ENCODE results near the gene ATMIN.

The ATMIN gene

DNA sequence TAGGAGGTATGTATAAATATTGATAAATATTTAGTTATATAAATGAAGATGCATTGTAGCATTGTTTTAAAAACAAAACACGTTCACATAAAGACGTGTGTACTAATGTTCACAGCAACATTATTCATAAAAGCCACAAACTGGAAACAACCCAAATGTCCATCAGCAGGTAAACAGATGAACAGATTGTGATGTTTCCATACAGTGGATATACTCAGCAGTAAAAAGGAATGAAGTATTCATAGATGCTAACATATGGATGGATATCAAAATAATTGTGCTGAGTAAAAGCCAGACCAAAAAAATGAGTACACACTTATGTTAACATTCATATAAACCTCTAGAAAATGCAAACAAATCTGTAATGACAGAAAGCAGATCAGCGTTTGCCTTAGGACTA lies 22.7 kb upstream of the ATMIN start:
- no peaks in the 10 kb centered on the region for H3K27me3 ChIP-seq (ENCODE audit: control insufficient read depth, insufficient read depth, low read length)
- H3K4me3 ChIP-seq (ENCODE audit: low read length), result no peak overlapping the region
- H3K27ac ChIP-seq (ENCODE audit: low read depth, low read length), result no peak overlapping the region
- H3K36me3 ChIP-seq (ENCODE audit: control insufficient read depth, insufficient read depth, low read length), result peaks cover 2% of the 10 kb centered on the region
- no peaks in the 10 kb centered on the region for H3K4me1 ChIP-seq (ENCODE audit: control insufficient read depth, insufficient read depth, low read length)
- H3K9ac ChIP-seq (ENCODE audit: low read length), result no peak overlapping the region

DNA sequence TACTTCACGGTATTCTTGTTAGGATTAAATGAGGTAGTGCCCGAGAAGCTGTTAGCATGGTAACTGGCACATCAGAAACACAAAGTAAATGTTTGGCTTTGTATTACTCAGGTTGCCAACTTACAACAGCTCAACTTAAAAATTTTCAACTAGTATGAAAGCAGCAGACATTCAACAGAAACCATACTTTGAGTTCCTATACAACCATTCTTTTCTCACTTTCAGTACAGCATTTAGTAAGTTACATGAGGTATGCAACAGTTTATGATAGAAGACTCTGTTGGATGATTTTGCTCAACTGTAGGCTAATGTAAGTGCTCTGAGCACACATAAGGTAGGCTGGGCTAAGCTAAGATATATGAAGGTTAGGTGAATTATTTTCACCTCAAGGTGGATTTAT lies 21.0 kb upstream of the ATMIN start:
- Histone ChIP-seq H3K27me3 (ENCODE audit: control insufficient read depth, insufficient read depth, low read length) (no peaks in the 10 kb centered on the region), H3K4me1 (ENCODE audit: control insufficient read depth, insufficient read depth, low read length) (no peaks in the 10 kb centered on the region), H3K36me3 (ENCODE audit: control insufficient read depth, insufficient read depth, low read length) (peaks cover 2% of the 10 kb centered on the region), H3K4me3 (ENCODE audit: low read length) (no peak overlapping the region), H3K9ac (ENCODE audit: low read length) (no peak overlapping the region), H3K27ac (ENCODE audit: low read depth, low read length) (no peak overlapping the region)

GRCh38 chr16:81018496-81018895 lies 17.1 kb upstream of the ATMIN start:
- Histone ChIP-seq H3K9ac (ENCODE audit: low read length) (no peak overlapping the region), H3K4me1 (ENCODE audit: control insufficient read depth, insufficient read depth, low read length) (no peaks in the 10 kb centered on the region), H3K27me3 (ENCODE audit: control insufficient read depth, insufficient read depth, low read length) (no peaks in the 10 kb centered on the region), H3K36me3 (ENCODE audit: control insufficient read depth, insufficient read depth, low read length) (peaks cover 5% of the 10 kb centered on the region), H3K27ac (ENCODE audit: low read depth, low read length) (no peak overlapping the region), H3K4me3 (ENCODE audit: low read length) (no peak overlapping the region)

GRCh38 chr16:81026429-81026828 lies 9.2 kb upstream of the ATMIN start:
- no peaks in the 10 kb centered on the region for H3K27me3 ChIP-seq (ENCODE audit: control insufficient read depth, insufficient read depth, low read length)
- H3K36me3 ChIP-seq (ENCODE audit: control insufficient read depth, insufficient read depth, low read length), result no peaks in the 10 kb centered on the region
- no peak overlapping the region for H3K4me3 ChIP-seq (ENCODE audit: low read length)
- no peaks in the 10 kb centered on the region for H3K4me1 ChIP-seq (ENCODE audit: control insufficient read depth, insufficient read depth, low read length)
- no peak overlapping the region for H3K27ac ChIP-seq (ENCODE audit: low read depth, low read length)
- H3K9ac ChIP-seq (ENCODE audit: low read length), result no peak overlapping the region

DNA sequence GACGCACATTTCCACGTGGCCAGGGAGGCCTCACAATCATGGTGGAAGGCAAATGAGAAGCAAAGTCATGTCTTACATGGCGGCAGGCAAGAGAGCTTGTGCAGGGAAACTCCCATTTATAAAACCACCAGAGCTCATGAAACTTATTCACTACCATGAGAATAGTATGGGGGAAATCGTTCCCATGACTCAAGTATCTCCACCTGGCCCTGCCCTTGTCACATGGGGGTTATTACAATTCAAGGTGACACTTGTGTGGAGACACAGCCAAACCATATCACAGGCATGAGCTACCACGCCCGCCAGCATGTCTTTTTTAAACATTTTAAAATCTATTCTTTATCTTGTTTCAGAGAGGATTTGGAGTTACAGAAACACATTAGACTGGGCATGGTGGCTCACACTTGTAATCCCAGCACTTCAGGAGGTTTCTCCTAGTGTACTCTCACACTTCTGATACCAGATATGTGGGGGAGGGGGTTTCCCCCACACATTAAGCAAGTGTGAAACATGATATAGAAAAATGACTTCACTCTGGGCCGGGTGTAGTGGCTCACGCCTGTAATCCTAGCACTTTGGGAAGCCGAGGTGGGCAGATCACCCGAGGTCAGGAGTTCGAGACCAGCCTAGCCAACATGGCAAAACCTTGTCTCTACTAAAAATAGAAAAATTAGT lies 5.6 kb upstream of the ATMIN start:
- Histone ChIP-seq H3K36me3 (ENCODE audit: control insufficient read depth, insufficient read depth, low read length) (no peaks in the 10 kb centered on the region), H3K27me3 (ENCODE audit: control insufficient read depth, insufficient read depth, low read length) (no peaks in the 10 kb centered on the region), H3K27ac (ENCODE audit: low read depth, low read length) (no peak overlapping the region), H3K4me3 (ENCODE audit: low read length) (no peak overlapping the region), H3K4me1 (ENCODE audit: control insufficient read depth, insufficient read depth, low read length) (no peaks in the 10 kb centered on the region), H3K9ac (ENCODE audit: low read length) (no peak overlapping the region)

DNA sequence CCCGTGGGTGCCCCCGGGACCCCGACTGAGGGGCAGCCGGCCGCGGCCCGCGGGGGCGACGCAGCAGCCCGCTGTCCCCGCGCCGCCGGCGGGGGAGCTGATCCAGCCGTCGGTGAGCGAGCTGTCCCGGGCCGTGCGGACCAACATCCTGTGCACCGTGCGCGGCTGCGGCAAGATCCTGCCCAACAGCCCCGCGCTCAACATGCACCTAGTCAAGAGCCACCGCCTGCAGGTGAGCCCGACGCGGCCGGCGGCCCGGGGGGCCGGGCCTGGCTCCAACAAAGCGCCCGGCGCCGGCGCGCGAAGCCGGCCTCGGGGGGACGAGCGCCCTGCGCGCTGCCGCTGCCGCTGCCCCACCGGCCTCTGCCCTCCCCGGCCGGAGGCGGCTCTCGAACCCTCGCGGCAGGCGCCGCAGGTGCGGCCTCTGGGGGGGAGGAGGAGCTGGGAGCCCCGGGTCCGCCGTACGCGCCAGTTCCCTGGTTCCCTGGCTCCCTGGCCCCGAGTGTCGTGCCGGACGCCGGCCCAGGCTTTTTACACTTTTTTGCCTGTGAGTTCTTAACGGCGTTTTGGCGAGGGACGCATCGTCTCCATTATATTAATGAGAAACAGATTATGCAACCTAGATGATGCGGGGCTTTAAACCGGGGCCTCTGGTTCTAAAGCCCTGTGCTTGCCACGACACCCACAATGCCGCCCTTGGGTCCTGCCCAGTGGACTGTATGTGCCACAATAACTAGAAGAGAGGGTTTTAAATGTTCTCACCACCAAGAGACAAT lies 521 bp downstream of the ATMIN start:
- Histone ChIP-seq H3K9ac (ENCODE audit: low read length) (peak overlapping the region; percentile 65), H3K27me3 (ENCODE audit: control insufficient read depth, insufficient read depth, low read length) (no peaks in the 10 kb centered on the region), H3K4me3 (ENCODE audit: low read length) (peak overlapping the region; percentile 78), H3K36me3 (ENCODE audit: control insufficient read depth, insufficient read depth, low read length) (no peaks in the 10 kb centered on the region), H3K4me1 (ENCODE audit: control insufficient read depth, insufficient read depth, low read length) (peaks cover 10% of the 10 kb centered on the region), H3K27ac (ENCODE audit: low read depth, low read length) (no peak overlapping the region)

- Histone ChIP-seq H3K9ac (ENCODE audit: low read length) (peak overlapping the region; percentile 65), H3K4me1 (ENCODE audit: control insufficient read depth, insufficient read depth, low read length) (peaks cover 10% of the 10 kb centered on the region), H3K4me3 (ENCODE audit: low read length) (peak overlapping the region; percentile 78), H3K27ac (ENCODE audit: low read depth, low read length) (no peak overlapping the region), H3K36me3 (ENCODE audit: control insufficient read depth, insufficient read depth, low read length) (no peaks in the 10 kb centered on the region), H3K27me3 (ENCODE audit: control insufficient read depth, insufficient read depth, low read length) (no peaks in the 10 kb centered on the region)
These were observed 1.2 kb downstream of the ATMIN start for GRCh38 chr16:81036751-81037350.

DNA sequence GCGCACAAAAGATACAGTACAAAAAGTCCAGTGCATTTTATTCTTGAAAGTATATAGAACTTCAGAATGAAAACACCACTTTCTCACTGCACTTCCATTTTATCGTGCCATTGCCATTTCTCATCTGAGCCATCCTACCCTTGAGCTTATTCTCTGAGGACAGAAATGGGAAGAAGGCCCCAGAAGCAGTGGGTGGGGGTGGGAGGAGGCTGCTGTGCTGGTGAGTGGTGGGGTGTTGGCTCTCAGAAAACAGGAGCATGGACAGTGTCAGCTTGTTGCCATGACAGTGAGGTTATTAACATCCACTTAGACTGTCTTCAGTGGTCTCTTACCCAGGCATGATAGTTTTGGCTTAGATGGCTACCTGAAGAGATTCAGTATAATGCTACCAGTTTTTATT lies 4.5 kb downstream of the ATMIN start:
- Histone ChIP-seq H3K27me3 (ENCODE audit: control insufficient read depth, insufficient read depth, low read length) (no peaks in the 10 kb centered on the region), H3K36me3 (ENCODE audit: control insufficient read depth, insufficient read depth, low read length) (peaks cover 13% of the 10 kb centered on the region), H3K4me3 (ENCODE audit: low read length) (no peak overlapping the region), H3K27ac (ENCODE audit: low read depth, low read length) (no peak overlapping the region), H3K4me1 (ENCODE audit: control insufficient read depth, insufficient read depth, low read length) (peaks cover 10% of the 10 kb centered on the region), H3K9ac (ENCODE audit: low read length) (no peak overlapping the region)

GRCh38 chr16:81040842-81041241 lies 5.2 kb downstream of the ATMIN start:
- Histone ChIP-seq H3K4me3 (ENCODE audit: low read length) (no peak overlapping the region), H3K27ac (ENCODE audit: low read depth, low read length) (no peak overlapping the region), H3K9ac (ENCODE audit: low read length) (no peak overlapping the region), H3K4me1 (ENCODE audit: control insufficient read depth, insufficient read depth, low read length) (peaks cover 10% of the 10 kb centered on the region), H3K36me3 (ENCODE audit: control insufficient read depth, insufficient read depth, low read length) (peaks cover 13% of the 10 kb centered on the region), H3K27me3 (ENCODE audit: control insufficient read depth, insufficient read depth, low read length) (no peaks in the 10 kb centered on the region)

- Histone ChIP-seq H3K4me1 (ENCODE audit: control insufficient read depth, insufficient read depth, low read length) (peaks cover 6% of the 10 kb centered on the region), H3K9ac (ENCODE audit: low read length) (no peak overlapping the region), H3K36me3 (ENCODE audit: control insufficient read depth, insufficient read depth, low read length) (peaks cover 13% of the 10 kb centered on the region), H3K27ac (ENCODE audit: low read depth, low read length) (no peak overlapping the region), H3K27me3 (ENCODE audit: control insufficient read depth, insufficient read depth, low read length) (no peaks in the 10 kb centered on the region), H3K4me3 (ENCODE audit: low read length) (no peak overlapping the region)
These were observed 6.1 kb downstream of the ATMIN start for GRCh38 chr16:81041696-81042095.

- Histone ChIP-seq H3K4me3 (ENCODE audit: low read length) (no peak overlapping the region), H3K27me3 (ENCODE audit: control insufficient read depth, insufficient read depth, low read length) (no peaks in the 10 kb centered on the region), H3K4me1 (ENCODE audit: control insufficient read depth, insufficient read depth, low read length) (no peaks in the 10 kb centered on the region), H3K27ac (ENCODE audit: low read depth, low read length) (no peak overlapping the region), H3K36me3 (ENCODE audit: control insufficient read depth, insufficient read depth, low read length) (peaks cover 13% of the 10 kb centered on the region), H3K9ac (ENCODE audit: low read length) (no peak overlapping the region)
These were observed 7.2 kb downstream of the ATMIN start for GRCh38 chr16:81042821-81043220.

DNA sequence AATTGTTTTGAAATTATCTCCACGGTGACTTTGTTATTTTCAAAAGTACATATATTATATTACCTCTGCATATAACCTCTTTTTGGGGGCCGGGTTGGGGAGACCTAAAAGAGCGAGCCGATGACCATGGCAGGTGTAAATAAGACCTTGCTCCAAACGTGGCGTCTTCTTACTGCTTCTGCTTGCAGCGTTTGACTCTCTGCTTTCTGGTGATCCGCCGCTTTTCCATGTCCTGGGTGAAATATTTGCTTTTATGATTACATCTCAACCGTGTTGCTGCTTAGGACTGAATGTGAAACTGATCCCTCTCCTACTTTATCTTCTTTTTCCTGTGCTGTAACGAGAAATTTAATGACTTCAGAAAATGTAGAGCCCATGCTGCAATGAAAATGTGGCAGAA lies 18.1 kb downstream of the ATMIN start:
- Histone ChIP-seq H3K4me3 (ENCODE audit: low read length) (no peak overlapping the region), H3K36me3 (ENCODE audit: control insufficient read depth, insufficient read depth, low read length) (no peaks in the 10 kb centered on the region), H3K9ac (ENCODE audit: low read length) (no peak overlapping the region), H3K27ac (ENCODE audit: low read depth, low read length) (no peak overlapping the region), H3K4me1 (ENCODE audit: control insufficient read depth, insufficient read depth, low read length) (no peaks in the 10 kb centered on the region), H3K27me3 (ENCODE audit: control insufficient read depth, insufficient read depth, low read length) (no peaks in the 10 kb centered on the region)

Measured in rectal smooth muscle tissue (tissue), 1 donor.